Astrocyte (in vitro differentiated cells and primary cell): ENCODE data around the gene E2F1. TPM values are rescaled to one million over a fixed set of nuclear protein-coding genes. Genes with fewer than 3 reads are reported as not detected.

Source experiments
- DNase-seq: peaks from one replicate; pipeline ENCODE4 v3.0.0-alpha.2; 2010; ENCODE audit warnings: low read depth
- FAIRE-seq: peaks from 2 replicates; lab custom pipeline; 2011; peaks lifted over from hg19 to GRCh38; lab: Jason Lieb, UNC
- H2AFZ ChIP-seq: 2 replicates; pipeline ENCODE4 v1.6.0; 2012; ENCODE audit warnings: low read depth, low read length, inconsistent platforms
- H3K27ac ChIP-seq: 2 replicates; pipeline ENCODE4 v1.5.1; 2011; ENCODE audit warnings: low read depth, low read length, inconsistent platforms
- H3K27me3 ChIP-seq: 2 replicates; pipeline ENCODE4 v1.6.0; 2011; ENCODE audit warnings: low read length, inconsistent platforms; ENCODE audit not compliant: insufficient read depth
- H3K36me3 ChIP-seq: 2 replicates; pipeline ENCODE4 v1.5.1; 2011; ENCODE audit warnings: low read length, inconsistent platforms; ENCODE audit not compliant: insufficient read depth
- H3K4me1 ChIP-seq: 2 replicates; pipeline ENCODE4 v1.5.1; 2011; ENCODE audit warnings: low read length, inconsistent platforms; ENCODE audit not compliant: insufficient read depth
- H3K4me2 ChIP-seq: 2 replicates; pipeline ENCODE4 v1.6.0; 2012; ENCODE audit warnings: low read length, inconsistent platforms
- H3K4me3 ChIP-seq: 2 replicates; pipeline ENCODE4 v1.5.1; 2011; ENCODE audit warnings: low read depth, mild to moderate bottlenecking, low read length, inconsistent platforms; ENCODE audit not compliant: insufficient read depth
- H3K79me2 ChIP-seq: 2 replicates; pipeline ENCODE4 v1.6.0; 2012; ENCODE audit warnings: mild to moderate bottlenecking, low read length, inconsistent platforms; ENCODE audit not compliant: insufficient read depth
- H3K9ac ChIP-seq: 2 replicates; pipeline ENCODE4 v1.6.0; 2012; ENCODE audit warnings: mild to moderate bottlenecking, low read length, inconsistent platforms
- H3K9me3 ChIP-seq: 2 replicates; pipeline ENCODE4 v1.5.1; 2012; ENCODE audit warnings: low read depth, mild to moderate bottlenecking, low read length, inconsistent platforms; ENCODE audit not compliant: insufficient read depth
- H4K20me1 ChIP-seq: 2 replicates; pipeline ENCODE4 v1.6.0; 2012; ENCODE audit warnings: low read length, inconsistent platforms; ENCODE audit not compliant: insufficient read depth
- H3K27ac Mint-ChIP-seq: one replicate; pipeline ENCODE4 v1.8.0; 2021; ENCODE audit warnings: mild to moderate bottlenecking, mixed read lengths; ENCODE audit not compliant: unreplicated experiment
- H3K27me3 Mint-ChIP-seq: one replicate; pipeline ENCODE4 v1.8.0; 2021; ENCODE audit warnings: low read depth, mixed read lengths; ENCODE audit not compliant: unreplicated experiment
- H3K36me3 Mint-ChIP-seq: one replicate; pipeline ENCODE4 v1.8.0; 2021; ENCODE audit warnings: low read depth, mixed read lengths; ENCODE audit not compliant: unreplicated experiment
- H3K4me1 Mint-ChIP-seq: one replicate; pipeline ENCODE4 v1.8.0; 2021; ENCODE audit warnings: low read depth, mixed read lengths; ENCODE audit not compliant: unreplicated experiment
- H3K4me3 Mint-ChIP-seq: one replicate; pipeline ENCODE4 v1.8.0; 2021; ENCODE audit warnings: mild to moderate bottlenecking, moderate library complexity, mixed read lengths; ENCODE audit not compliant: unreplicated experiment
- H3K9me3 Mint-ChIP-seq: one replicate; pipeline ENCODE4 v1.8.0; 2021; ENCODE audit warnings: mild to moderate bottlenecking, mixed read lengths; ENCODE audit not compliant: unreplicated experiment
- CTCF ChIP-seq: IDR thresholded peaks from 2 replicates; pipeline ENCODE4 v1.5.1; 2011; ENCODE audit warnings: low read depth, mild to moderate bottlenecking, inconsistent platforms, low read length, moderate library complexity; ENCODE audit not compliant: insufficient read depth
- EZH2 ChIP-seq: IDR thresholded peaks from 2 replicates; pipeline ENCODE4 v1.6.1; 2012; ENCODE audit warnings: mild to moderate bottlenecking, low read length, inconsistent platforms; ENCODE audit not compliant: insufficient read depth
- total RNA-seq: library from RNA; stranded (reverse); gene quantifications from 2 replicates; pipeline ENCODE4 v1.2.1, GENCODE V29; 2021

The E2F1 gene
- total RNA-seq, 1 donor from 2014 or later = 2.3 TPM

GRCh38 chr20:33710681-33711445 is 24.7 kb upstream of the E2F1 start:
- H4K20me1 ChIP-seq = peaks cover 3% of the 10 kb centered on the region
- H2AFZ ChIP-seq = no peak overlapping the region
- H3K79me2 ChIP-seq = no peaks in the 10 kb centered on the region
- no peak for DNase-seq
- TF ChIP-seq CTCF = no peak
- TF ChIP-seq EZH2 = no peak
- H3K4me3 ChIP-seq = no peak overlapping the region
- H3K27me3 Mint-ChIP-seq = peaks cover 7% of the 10 kb centered on the region
- no peak overlapping the region for H3K27ac ChIP-seq
- H3K27me3 ChIP-seq = no peaks in the 10 kb centered on the region
- H3K4me1 Mint-ChIP-seq = peaks cover 4% of the 10 kb centered on the region
- H3K27ac Mint-ChIP-seq = no peak overlapping the region
- H3K4me2 ChIP-seq = no peak overlapping the region
- FAIRE-seq = no peak
- no peak overlapping the region for H3K9ac ChIP-seq
- no peaks in the 10 kb centered on the region for H3K36me3 ChIP-seq
- no peak overlapping the region for H3K4me3 Mint-ChIP-seq
- H3K4me1 ChIP-seq = no peaks in the 10 kb centered on the region
- H3K36me3 Mint-ChIP-seq = no peaks in the 10 kb centered on the region
- H3K9me3 ChIP-seq = no peaks in the 10 kb centered on the region
- no peaks in the 10 kb centered on the region for H3K9me3 Mint-ChIP-seq

- Histone ChIP-seq H3K4me2 (no peak overlapping the region), H4K20me1 (peaks cover 3% of the 10 kb centered on the region), H3K79me2 (no peaks in the 10 kb centered on the region), H3K9ac (no peak overlapping the region), H2AFZ (no peak overlapping the region), H3K9me3 (no peaks in the 10 kb centered on the region), H3K4me3 (no peak overlapping the region), H3K27ac (no peak overlapping the region), H3K27me3 (no peaks in the 10 kb centered on the region), H3K36me3 (no peaks in the 10 kb centered on the region), H3K4me1 (no peaks in the 10 kb centered on the region)
- H3K27me3 Mint-ChIP-seq = peaks cover 7% of the 10 kb centered on the region
- H3K4me3 Mint-ChIP-seq = no peak overlapping the region
- no peak for DNase-seq
- no peaks in the 10 kb centered on the region for H3K9me3 Mint-ChIP-seq
- TF ChIP-seq CTCF (no peak), EZH2 (no peak)
- H3K27ac Mint-ChIP-seq = no peak overlapping the region
- no peak for FAIRE-seq
- H3K36me3 Mint-ChIP-seq = no peaks in the 10 kb centered on the region
- H3K4me1 Mint-ChIP-seq = peaks cover 4% of the 10 kb centered on the region
These were observed 23.8 kb upstream of the E2F1 start for GRCh38 chr20:33709905-33710541.

GRCh38 chr20:33709398-33709797 is 23.2 kb upstream of the E2F1 start:
- H3K4me1 Mint-ChIP-seq = peaks cover 4% of the 10 kb centered on the region
- no peaks in the 10 kb centered on the region for H3K36me3 ChIP-seq
- H3K36me3 Mint-ChIP-seq = no peaks in the 10 kb centered on the region
- FAIRE-seq (no peak), DNase-seq (no peak)
- H3K9me3 Mint-ChIP-seq = peaks cover under 1% of the 10 kb centered on the region
- H3K9ac ChIP-seq = no peak overlapping the region
- H3K4me3 ChIP-seq = no peak overlapping the region
- TF ChIP-seq EZH2 = no peak
- TF ChIP-seq CTCF = no peak
- no peak overlapping the region for H3K27ac ChIP-seq
- no peaks in the 10 kb centered on the region for H3K4me1 ChIP-seq
- no peak overlapping the region for H3K4me2 ChIP-seq
- no peaks in the 10 kb centered on the region for H3K9me3 ChIP-seq
- H3K27ac Mint-ChIP-seq = no peak overlapping the region
- peaks cover 7% of the 10 kb centered on the region for H3K27me3 Mint-ChIP-seq
- no peaks in the 10 kb centered on the region for H3K79me2 ChIP-seq
- no peak overlapping the region for H2AFZ ChIP-seq
- peaks cover 3% of the 10 kb centered on the region for H4K20me1 ChIP-seq
- H3K4me3 Mint-ChIP-seq = no peak overlapping the region
- no peaks in the 10 kb centered on the region for H3K27me3 ChIP-seq
